Esophagus (tissue), 2 donors: ENCODE measurements around the gene CALHM5. TPM values are rescaled to one million over a fixed set of nuclear protein-coding genes. Genes with fewer than 3 reads are reported as not detected.

Experiments
- H3K27ac ChIP-seq, 2 donors: one replicate each; pipeline ENCODE4 v1.5.1; 2013; ENCODE audit warnings: low read depth in 2 of 2, mild to moderate bottlenecking in 2 of 2, inconsistent platforms in 1 of 2, low read length in 1 of 2, moderate library complexity in 1 of 2
- H3K27me3 ChIP-seq, 2 donors: one replicate each; pipeline ENCODE4 v1.6.1; 2013; ENCODE audit warnings: low read length in 2 of 2, control low read depth in 1 of 2, mild to moderate bottlenecking in 1 of 2; ENCODE audit not compliant: insufficient read depth in 2 of 2, control insufficient read depth in 1 of 2
- H3K36me3 ChIP-seq, 2 donors: one replicate each; pipeline ENCODE4 v1.6.1; 2013; ENCODE audit warnings: low read length in 1 of 2; ENCODE audit not compliant: control insufficient read depth in 2 of 2, insufficient read depth in 2 of 2
- H3K4me1 ChIP-seq, 2 donors: one replicate each; pipeline ENCODE4 v1.6.1; 2013; ENCODE audit warnings: low read length in 1 of 2; ENCODE audit not compliant: control insufficient read depth in 2 of 2, insufficient read depth in 2 of 2
- H3K4me3 ChIP-seq, 2 donors: one replicate each; pipeline ENCODE4 v1.5.1; 2013; ENCODE audit warnings: low read length in 2 of 2, mild to moderate bottlenecking in 2 of 2, low read depth in 1 of 2, moderate library complexity in 1 of 2
- H3K9me3 ChIP-seq, 2 donors: one replicate each; pipeline ENCODE4 v1.6.1; 2013; ENCODE audit warnings: mild to moderate bottlenecking in 2 of 2, low read depth in 1 of 2, low read length in 1 of 2, moderate library complexity in 1 of 2; ENCODE audit not compliant: control insufficient read depth in 2 of 2, insufficient read depth in 1 of 2
- WGBS, 2 donors: extraction: QIAGEN DNeasy Blood & Tissue Kit; methylation state at CpG; one replicate each; pipeline ENCODE4 v1.1.7; 2013; 5-methylcytosine and 5-hydroxymethylcytosine counted together
- polyA plus RNA-seq, 2 donors: library from polyadenylated mRNA; stranded (reverse); fragments of 200-250 nt; gene quantifications; one replicate each; pipeline ENCODE4 v1.2.3, GENCODE V29; 2013
- donor health status: healthy with polysubstance abuse.
- donor health status: Bipolar disorder and iron deficiency.

Gene CALHM5
- polyA plus RNA-seq, 2 donors, result 0.12 to 0.21 TPM

DNA sequence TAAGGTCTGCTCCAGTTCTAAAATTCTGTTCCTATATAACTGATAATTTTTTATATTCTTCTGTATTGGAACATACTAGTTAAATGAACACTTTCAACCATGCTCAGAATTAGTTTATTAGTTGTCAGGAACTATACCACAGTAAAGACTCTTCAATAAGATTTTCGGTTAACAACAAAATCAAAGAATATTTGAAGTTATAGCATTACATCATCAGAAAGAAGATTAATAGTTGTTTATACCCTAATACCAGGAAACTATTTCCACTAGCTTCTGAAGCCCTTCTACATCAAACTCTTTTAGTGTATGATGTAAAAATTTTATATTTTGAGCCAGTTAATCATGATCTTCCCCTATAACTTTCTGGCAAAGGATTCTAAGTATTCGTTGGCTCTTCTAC is 48.7 kb downstream of the CALHM5 start:
- Histone ChIP-seq H3K9me3 (no peaks in the 10 kb centered on the region), H3K36me3 (no peaks in the 10 kb centered on the region), H3K27me3 (no peaks in the 10 kb centered on the region), H3K4me3 (no peak overlapping the region), H3K4me1 (peaks cover 0 to 6% of the 10 kb centered on the region in 2 donors), H3K27ac (no peak overlapping the region)
- 68 to 73% methylated on average over 2 of the region's 2 CpGs for WGBS, 2 donors

DNA sequence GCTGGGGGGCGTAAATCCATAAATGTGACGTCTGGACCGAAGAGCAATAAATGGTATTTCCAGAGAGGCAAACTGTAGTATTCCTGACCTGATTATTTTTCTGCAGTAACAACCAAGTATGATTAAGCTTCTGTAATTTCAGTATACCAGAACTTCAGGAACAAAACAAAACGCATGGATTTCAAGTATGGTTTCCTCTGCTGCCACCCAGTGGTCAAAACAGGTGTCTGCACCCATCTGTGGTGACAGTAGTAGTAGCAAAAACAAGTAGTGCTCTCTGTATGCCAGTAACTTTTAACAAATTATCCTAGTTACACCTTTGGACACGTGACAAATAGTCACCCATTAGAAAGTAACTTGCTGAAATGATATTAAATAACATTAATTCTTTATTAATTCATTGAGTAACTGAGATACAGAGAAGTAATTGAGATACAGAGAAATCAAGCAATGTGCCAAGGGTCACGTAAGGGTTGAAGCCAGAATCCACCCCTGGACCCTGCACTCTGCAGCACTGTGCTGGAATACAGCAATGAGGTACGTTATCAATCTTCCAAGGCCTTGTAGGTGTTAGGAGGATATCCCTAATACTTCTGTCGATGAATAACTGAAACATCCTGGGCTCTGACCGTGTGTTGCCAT is 50.1 kb downstream of the CALHM5 start:
- no peaks in the 10 kb centered on the region for H3K27me3 ChIP-seq
- peaks cover 0 to 8% of the 10 kb centered on the region in 2 donors for H3K4me1 ChIP-seq
- H3K27ac ChIP-seq, result no peak overlapping the region
- no peaks in the 10 kb centered on the region for H3K9me3 ChIP-seq
- no peaks in the 10 kb centered on the region for H3K36me3 ChIP-seq
- 45 to 46% methylated on average over 9 of the region's 9 CpGs for WGBS, 2 donors
- no peak overlapping the region for H3K4me3 ChIP-seq

DNA sequence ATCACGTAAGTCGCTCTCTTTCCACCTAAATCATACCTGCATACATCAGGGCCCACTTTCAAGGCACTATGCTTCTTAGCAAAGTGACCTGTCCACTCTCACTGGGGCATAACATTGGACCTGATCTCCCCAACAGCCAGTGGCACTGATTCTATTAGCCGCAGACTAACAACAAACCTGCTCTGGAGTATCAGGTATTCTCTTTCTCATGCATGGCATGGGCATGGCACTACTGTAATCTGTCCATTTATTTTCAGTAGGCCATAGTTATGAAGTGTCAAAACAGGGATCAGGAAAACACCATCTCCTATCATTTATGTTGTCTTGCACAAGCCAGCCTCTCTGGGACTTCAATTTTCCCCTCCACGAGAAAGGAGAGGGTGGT is 50.6 kb downstream of the CALHM5 start:
- Histone ChIP-seq H3K9me3 (no peaks in the 10 kb centered on the region), H3K36me3 (no peaks in the 10 kb centered on the region), H3K4me1 (peaks cover 0 to 8% of the 10 kb centered on the region in 2 donors), H3K4me3 (no peak overlapping the region), H3K27me3 (no peaks in the 10 kb centered on the region), H3K27ac (no peak overlapping the region)
- 91 to 95% methylated on average over 4 of the region's 4 CpGs for WGBS, 2 donors

DNA sequence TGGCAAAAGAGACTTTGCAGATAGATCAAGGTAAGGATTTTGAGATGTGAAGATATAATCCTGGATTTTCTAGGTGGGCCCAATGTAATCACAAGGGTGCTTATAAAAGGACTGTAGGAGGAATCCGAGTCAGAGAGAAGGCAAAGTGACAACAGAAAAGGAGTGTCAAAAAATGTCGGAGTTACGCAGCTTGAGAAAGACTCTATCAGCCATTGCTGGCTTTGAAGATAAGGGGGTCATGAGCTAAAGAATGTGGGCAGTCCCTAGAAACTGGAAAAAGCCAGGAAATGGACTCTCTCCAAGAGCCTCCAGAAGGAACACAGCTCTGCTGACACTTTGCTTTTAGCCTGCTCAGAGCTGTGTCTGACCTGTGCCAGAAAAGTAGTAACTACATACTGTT is 51.2 kb downstream of the CALHM5 start:
- WGBS, 2 donors, result 62 to 68% methylated on average over 3 of the region's 3 CpGs
- Histone ChIP-seq H3K4me3 (no peak overlapping the region), H3K27me3 (no peaks in the 10 kb centered on the region), H3K36me3 (no peaks in the 10 kb centered on the region), H3K4me1 (peaks cover 0 to 7% of the 10 kb centered on the region in 2 donors), H3K9me3 (no peaks in the 10 kb centered on the region), H3K27ac (no peak overlapping the region)

DNA sequence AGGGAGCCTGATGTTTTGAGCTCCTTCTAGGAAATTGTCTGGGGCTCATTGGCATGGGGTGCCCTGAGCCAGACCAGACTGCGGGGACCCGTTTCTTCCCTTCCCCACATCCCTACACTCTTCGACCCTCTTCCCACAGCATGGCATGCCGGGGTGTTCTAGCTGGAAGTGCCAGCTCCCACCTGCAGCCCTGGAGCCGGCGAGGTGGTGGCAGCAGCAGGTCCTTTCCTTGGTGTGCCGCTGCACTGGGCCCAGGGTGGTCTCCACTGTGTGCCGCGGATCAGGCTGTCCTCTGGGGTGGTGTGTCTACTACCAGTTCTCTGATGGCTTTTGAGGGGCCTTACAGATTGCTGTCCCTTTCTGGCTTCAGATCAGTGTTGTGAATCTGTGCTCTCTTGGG is 52.4 kb downstream of the CALHM5 start:
- 93 to 95% methylated on average over 9 of the region's 9 CpGs for WGBS, 2 donors

DNA sequence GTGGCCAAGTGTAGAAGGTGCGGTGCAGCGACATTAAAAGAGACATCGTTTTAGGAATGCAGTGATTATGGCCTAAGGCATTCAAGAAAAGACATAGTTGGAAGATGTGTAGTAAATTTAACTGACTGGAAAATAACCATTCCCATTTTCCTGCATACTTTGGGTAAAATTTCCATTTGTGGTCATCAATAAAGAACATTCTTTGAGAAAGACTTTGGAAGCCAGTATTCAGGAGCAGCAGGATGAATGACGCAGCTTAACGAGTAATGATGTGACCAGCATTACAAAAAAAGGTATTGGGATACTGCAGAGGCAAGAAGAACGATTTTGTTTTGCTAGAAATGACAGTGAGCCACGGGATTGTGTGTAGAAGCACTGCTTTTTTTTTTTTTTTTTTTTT is 52.9 kb downstream of the CALHM5 start:
- H3K27me3 ChIP-seq, result no peaks in the 10 kb centered on the region
- no peaks in the 10 kb centered on the region for H3K36me3 ChIP-seq
- peaks cover 0 to 5% of the 10 kb centered on the region in 2 donors for H3K4me1 ChIP-seq
- H3K4me3 ChIP-seq, result no peak overlapping the region
- no peak overlapping the region for H3K27ac ChIP-seq
- WGBS, 2 donors, result 77 to 86% methylated on average over 7 of the region's 7 CpGs
- no peaks in the 10 kb centered on the region for H3K9me3 ChIP-seq

More for the DNA sequence above, 52.4 kb downstream of the CALHM5 start:
- no peaks in the 10 kb centered on the region for H3K27me3 ChIP-seq
- peaks cover 0 to 5% of the 10 kb centered on the region in 2 donors for H3K4me1 ChIP-seq
- no peaks in the 10 kb centered on the region for H3K36me3 ChIP-seq
- no peak overlapping the region for H3K4me3 ChIP-seq
- no peaks in the 10 kb centered on the region for H3K9me3 ChIP-seq
- no peak overlapping the region for H3K27ac ChIP-seq

DNA sequence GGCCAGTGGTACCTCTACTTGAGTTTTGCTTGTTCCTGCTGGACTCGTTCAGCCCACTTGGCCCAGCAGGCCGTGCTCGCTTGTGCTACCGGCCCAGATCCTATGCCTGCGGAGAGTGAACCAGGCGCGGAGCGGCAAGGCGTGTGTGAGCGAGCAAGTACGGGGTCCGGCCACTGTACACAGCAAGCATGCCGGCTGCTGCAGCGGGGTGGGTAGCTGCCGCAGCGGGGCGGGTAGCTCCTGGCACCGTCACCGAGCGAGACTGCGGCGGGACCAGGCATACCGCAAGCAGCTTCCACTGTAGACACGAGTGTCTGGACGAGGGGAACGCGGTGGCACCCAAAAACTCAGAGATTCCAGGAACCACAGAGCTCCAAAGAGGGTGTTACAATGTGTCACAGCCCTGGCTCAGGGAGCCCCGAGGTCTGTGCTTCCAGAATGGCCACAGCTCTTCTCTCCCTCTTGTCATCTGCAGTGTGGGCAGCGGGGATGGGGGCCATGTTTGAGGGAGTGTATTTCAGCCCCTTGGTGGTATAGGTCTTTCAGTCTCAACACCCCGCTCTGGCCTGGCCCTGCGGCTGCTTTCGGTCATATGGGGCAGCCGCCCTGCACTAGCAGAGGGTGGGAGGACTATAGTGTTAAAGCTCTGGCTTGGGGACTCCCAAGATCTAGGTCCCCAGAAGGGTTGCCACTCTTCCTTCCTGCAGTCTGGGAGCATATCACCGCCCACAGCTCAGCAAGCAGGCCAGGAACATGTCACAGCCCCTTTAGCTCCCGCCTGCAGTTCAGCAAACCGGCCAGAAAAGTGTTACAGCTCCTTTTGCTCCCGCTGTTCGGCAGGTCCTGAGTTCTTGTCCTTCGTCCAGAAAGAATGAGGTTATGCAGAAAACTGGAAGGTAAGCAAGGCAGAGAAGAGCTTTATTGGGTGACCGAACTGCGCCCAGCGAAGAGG is 53.8 kb downstream of the CALHM5 start:
- no peaks in the 10 kb centered on the region for H3K36me3 ChIP-seq
- no peaks in the 10 kb centered on the region for H3K9me3 ChIP-seq
- H3K27ac ChIP-seq, result no peak overlapping the region
- peak overlapping the region; percentile 10 to 50 for H3K4me3 ChIP-seq
- H3K27me3 ChIP-seq, result no peaks in the 10 kb centered on the region
- WGBS, 2 donors, result 46% methylated on average over 42 of the region's 42 CpGs
- H3K4me1 ChIP-seq, result peaks cover 0 to 5% of the 10 kb centered on the region in 2 donors

DNA sequence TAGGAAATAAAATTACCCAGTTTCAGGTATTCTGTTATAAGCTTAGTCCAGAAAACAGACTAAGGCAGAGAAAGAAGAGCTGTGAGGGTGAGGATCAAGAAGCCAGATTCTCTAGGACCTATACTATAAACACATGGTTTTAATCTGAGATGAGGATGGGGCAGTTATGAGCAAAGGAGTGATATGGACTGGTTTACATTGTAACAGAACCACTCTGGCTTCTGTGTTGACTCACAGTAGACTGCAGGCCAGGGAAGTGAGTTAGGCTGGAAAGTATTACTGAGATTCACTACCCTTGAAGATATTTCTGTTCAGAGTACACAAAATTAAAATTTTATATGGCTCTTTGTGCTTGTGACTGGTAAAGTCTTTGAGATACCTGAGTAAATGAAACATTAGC is 56.7 kb downstream of the CALHM5 start:
- H3K27ac ChIP-seq, result no peak overlapping the region
- H3K4me3 ChIP-seq, result no peak overlapping the region
- no peaks in the 10 kb centered on the region for H3K9me3 ChIP-seq
- H3K27me3 ChIP-seq, result no peaks in the 10 kb centered on the region
- H3K36me3 ChIP-seq, result no peaks in the 10 kb centered on the region
- H3K4me1 ChIP-seq, result peaks cover 2 to 5% of the 10 kb centered on the region in 2 donors

DNA sequence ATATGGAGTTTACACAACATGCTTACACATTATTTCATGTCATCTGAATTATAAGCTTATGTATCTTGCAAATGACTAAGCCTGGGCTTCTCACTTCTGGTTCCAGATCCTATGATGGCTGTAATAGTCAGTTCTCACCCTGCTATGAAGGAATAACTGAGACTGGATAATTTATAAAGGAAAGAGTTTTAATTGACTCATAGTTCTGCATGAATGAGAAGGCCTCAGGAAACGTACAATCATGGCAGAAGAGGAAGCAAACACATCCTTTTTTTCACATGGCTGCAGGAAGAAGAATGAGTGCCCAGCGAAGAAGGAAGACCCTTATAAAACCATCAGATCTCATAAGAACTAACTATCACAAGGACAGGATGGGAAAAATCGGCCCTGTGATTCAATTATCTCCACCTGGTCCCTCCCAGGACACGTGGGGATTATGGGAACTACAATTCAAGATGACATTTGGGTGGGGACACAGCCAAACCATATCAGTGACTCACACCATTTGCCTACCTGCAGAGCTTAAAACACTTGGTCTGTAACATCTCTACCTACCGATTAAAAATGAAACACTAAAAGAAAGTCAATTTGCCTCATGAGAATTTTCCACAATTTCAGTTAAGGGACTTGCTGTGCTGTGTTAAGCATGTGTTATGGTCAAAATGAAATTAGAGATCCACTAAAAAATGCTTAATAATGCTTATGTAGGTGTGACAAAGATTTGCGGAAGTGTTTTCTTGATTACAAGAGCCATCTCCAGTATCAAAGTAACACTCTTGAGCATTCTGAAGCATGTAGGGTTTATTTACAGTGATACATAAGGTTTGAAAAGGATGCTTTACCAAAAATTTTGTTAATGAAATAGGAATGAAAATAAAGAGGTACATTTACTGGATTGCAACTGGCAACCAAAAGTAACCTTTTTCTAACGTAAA is 57.6 kb downstream of the CALHM5 start:
- H3K4me1 ChIP-seq, result peaks cover 2 to 5% of the 10 kb centered on the region in 2 donors
- no peaks in the 10 kb centered on the region for H3K36me3 ChIP-seq
- no peaks in the 10 kb centered on the region for H3K27me3 ChIP-seq
- WGBS, 2 donors, result 56 to 57% methylated on average over 7 of the region's 7 CpGs
- no peaks in the 10 kb centered on the region for H3K9me3 ChIP-seq
- H3K27ac ChIP-seq, result no peak overlapping the region
- no peak overlapping the region for H3K4me3 ChIP-seq
